Superior temporal gyrus (tissue), 1 donor: ENCODE results near the gene SBDS.

Experiments used
- DNase-seq: peaks from one replicate; pipeline ENCODE4 v3.0.0-alpha.2; 2016; ENCODE audit errors: extremely low spot score

SBDS gene

DNA sequence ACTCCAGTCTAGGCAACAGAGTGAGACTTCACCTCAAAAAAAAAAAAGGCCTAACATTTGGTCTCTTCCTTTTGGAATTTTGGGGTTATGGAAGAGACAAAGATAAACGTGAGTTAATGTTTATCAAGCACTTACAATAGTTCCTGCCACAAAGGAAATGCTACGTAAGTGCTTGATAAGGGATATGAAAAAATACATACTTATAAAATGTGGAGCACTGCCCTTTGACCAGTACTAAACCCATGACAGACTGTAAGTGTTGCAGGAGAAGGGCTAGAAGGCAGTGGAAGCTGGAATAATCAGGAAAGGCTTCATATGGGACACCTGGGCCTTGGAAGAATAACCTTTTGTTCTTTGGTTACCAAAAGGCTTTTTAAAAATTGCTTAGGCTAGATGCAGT is 48.8 kb downstream of the SBDS start:
- DNase-seq: no peak

DNA sequence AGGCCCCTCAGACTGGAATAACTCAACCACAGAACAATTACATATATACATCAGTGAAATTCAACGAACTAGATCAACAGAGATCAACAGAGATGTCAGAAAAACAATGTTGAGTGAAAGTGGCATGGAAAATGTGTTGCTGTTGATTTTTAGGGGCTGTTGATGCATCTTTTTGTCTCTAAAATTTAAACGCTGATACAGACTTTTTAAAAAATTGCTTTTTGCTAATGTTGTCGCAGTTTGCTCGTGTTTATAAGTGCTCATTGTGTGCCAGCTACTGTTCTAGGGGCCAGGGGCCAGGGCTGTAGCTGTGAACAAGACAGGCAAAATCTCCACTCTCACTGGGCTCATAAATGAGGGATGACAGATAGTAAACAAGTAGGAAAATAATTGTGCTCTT is 56.1 kb downstream of the SBDS start:
- DNase-seq: no peak

GRCh38 chr7:66937940-66938339 is 57.4 kb downstream of the SBDS start:
- no peak for DNase-seq
